ENCODE data around the gene NMB. TPM values are rescaled to one million over a fixed set of nuclear protein-coding genes. Genes with fewer than 3 reads are reported as not detected.

Gene NMB
- total RNA-seq, 1 experiment from 2014 or later, result 10.9 TPM

GRCh38 chr15:84605554-84605882 lies 52.5 kb downstream of the NMB start:
- no TSS peak for BruUV-seq (replicated peaks)
- intact Hi-C loops (cut with micrococcal nuclease; ENCODE audit: unreplicated experiment), result no loop called here
- CTCF ChIA-PET, result no interaction called here

More at GRCh38 chr15:84605554-84605882, 52.5 kb downstream of the NMB start:
- DNase-seq, result no peak
- Mint-ChIP-seq H3K27ac (ENCODE audit: unreplicated experiment) (no peak overlapping the region), H3K9me3 (ENCODE audit: low read depth, unreplicated experiment) (no peaks in the 10 kb centered on the region), H3K27me3 (ENCODE audit: unreplicated experiment) (no peaks in the 10 kb centered on the region), H3K4me1 (ENCODE audit: low read depth, unreplicated experiment) (peaks cover 51% of the 10 kb centered on the region), H3K36me3 (ENCODE audit: insufficient read depth, unreplicated experiment) (peaks cover 36% of the 10 kb centered on the region), H3K4me3 (ENCODE audit: low read depth, unreplicated experiment) (no peak overlapping the region)
- no peak for TF ChIP-seq CTCF (IDR thresholded peaks at IDR 0.05; ENCODE audit: unreplicated experiment)

Other genes with a start within 250 kb of the NMB start
- 16.0 and 18.0 TPM in 2 replicates for gene ZSCAN2, start 57.2 kb downstream of the NMB start, total RNA-seq (2022)
- 53.1 and 53.3 TPM in 2 replicates for gene WDR73, start 3.9 kb downstream of the NMB start, total RNA-seq (2022)
- 214 and 243 TPM in 2 replicates for gene SEC11A, start 57.9 kb upstream of the NMB start, total RNA-seq (2022)
- gene ZNF592, start 90.4 kb upstream of the NMB start, total RNA-seq (2022), result 49.5 and 49.6 TPM in 2 replicates
- gene ALPK3, start 159.2 kb upstream of the NMB start, total RNA-seq (2022), result 4.6 TPM in 2 replicates
- gene SLC28A1, start 226.5 kb upstream of the NMB start, total RNA-seq (2022), result 0.17 and 0.37 TPM in 2 replicates

Measured in Calu3 (cell line).